DND-41 (cell line): ENCODE measurements around the gene GFOD1.

Experiments used
- ATAC-seq: fragments of 200-7000 bp; cut with Tn5 transposase; 3 replicates; pipeline ENCODE4 v1.9.1; 2021; ENCODE audit warnings: low read depth; ENCODE audit not compliant: insufficient read depth
- DNase-seq: peaks from one replicate; pipeline ENCODE4 v3.0.0-alpha.2; 2020
- H2AFZ ChIP-seq: 2 replicates; pipeline ENCODE4 v1.6.0; 2012; ENCODE audit warnings: low read depth, low read length
- H3K27ac ChIP-seq: 2 replicates; pipeline ENCODE4 v1.5.1; 2012; ENCODE audit warnings: low read length, inconsistent platforms
- H3K27me3 ChIP-seq: fragments of 200-600 bp; sonication (generic); 2 replicates; pipeline ENCODE4 v1.6.0; 2012; ENCODE audit warnings: low read length, mild to moderate bottlenecking, inconsistent platforms; ENCODE audit not compliant: insufficient read depth, poor library complexity
- H3K36me3 ChIP-seq: 2 replicates; pipeline ENCODE4 v1.5.1; 2012; ENCODE audit warnings: low read length, inconsistent platforms; ENCODE audit not compliant: insufficient read depth
- H3K4me1 ChIP-seq: 2 replicates; pipeline ENCODE4 v1.5.1; 2012; ENCODE audit warnings: mild to moderate bottlenecking, low read length; ENCODE audit not compliant: insufficient read depth
- H3K4me2 ChIP-seq: 2 replicates; pipeline ENCODE4 v1.6.0; 2012; ENCODE audit warnings: mild to moderate bottlenecking, moderate library complexity, low read length, inconsistent platforms; ENCODE audit not compliant: insufficient read depth
- H3K4me3 ChIP-seq, 2 experiments: fragments of 200-600 bp in 1 of 2; shearing (Covaris generic) in 1 of 2; 2 replicates each; pipeline ENCODE4 v1.5.1; 2012 to 2016; ENCODE audit warnings: inconsistent platforms in 2 of 2, low read length in 2 of 2, mild to moderate bottlenecking in 2 of 2, low read depth in 1 of 2, moderate library complexity in 1 of 2
- H3K79me2 ChIP-seq: 2 replicates; pipeline ENCODE4 v1.6.0; 2012; ENCODE audit warnings: low read length, inconsistent platforms; ENCODE audit not compliant: insufficient read depth
- H3K9ac ChIP-seq: 2 replicates; pipeline ENCODE4 v1.6.0; 2012; ENCODE audit warnings: low read depth, mild to moderate bottlenecking, inconsistent platforms, low read length, moderate library complexity
- H3K9me3 ChIP-seq: 2 replicates; pipeline ENCODE4 v1.5.1; 2012; ENCODE audit warnings: low read length, moderate library complexity, mild to moderate bottlenecking, inconsistent platforms; ENCODE audit not compliant: insufficient read depth, severe bottlenecking
- H4K20me1 ChIP-seq: 2 replicates; pipeline ENCODE4 v1.6.0; 2012; ENCODE audit warnings: low read length; ENCODE audit not compliant: insufficient read depth
- EZH2 ChIP-seq: IDR thresholded peaks from 3 replicates; pipeline ENCODE4 v1.6.1; 2012; ENCODE audit warnings: borderline replicate concordance, low read depth, mild to moderate bottlenecking, moderate library complexity, low read length, inconsistent platforms; ENCODE audit not compliant: severe bottlenecking
- TF ChIP-seq, protein P1 (sequence below): IDR thresholded peaks from 2 replicates; pipeline ENCODE4 v1.5.1; 2012; ENCODE audit warnings: borderline replicate concordance, low read length, moderate library complexity, mild to moderate bottlenecking; ENCODE audit not compliant: poor library complexity, severe bottlenecking; ENCODE audit errors: extremely low read depth

GFOD1 gene

DNA sequence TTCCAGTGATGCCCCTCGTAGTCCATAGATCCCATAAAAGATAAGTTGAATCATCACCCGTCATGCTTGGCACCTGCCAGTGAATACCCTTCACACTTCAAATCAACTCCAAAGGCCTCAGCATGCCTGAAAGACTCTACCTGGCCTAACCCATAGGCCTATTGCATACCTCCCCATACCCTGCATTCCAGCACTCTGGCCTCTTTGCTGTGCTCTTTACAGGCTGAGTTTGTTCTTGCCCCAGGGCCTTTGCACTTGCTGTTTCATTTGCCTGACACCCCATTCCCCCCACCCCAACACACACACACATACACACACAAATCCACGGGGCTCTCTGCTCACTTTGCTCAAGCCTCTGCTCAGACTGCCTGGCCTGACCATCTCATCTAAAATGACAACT lies 3.0 kb upstream of the GFOD1 start:
- peaks cover 8% of the 10 kb centered on the region for H3K27me3 ChIP-seq
- H3K4me2 ChIP-seq: no peak overlapping the region
- no peaks in the 10 kb centered on the region for H4K20me1 ChIP-seq
- ATAC-seq: no peak
- H3K4me1 ChIP-seq: peaks cover 21% of the 10 kb centered on the region
- H2AFZ ChIP-seq: no peak overlapping the region
- no peak overlapping the region for H3K4me3 ChIP-seq
- no peak overlapping the region for H3K9ac ChIP-seq
- H3K9me3 ChIP-seq: no peaks in the 10 kb centered on the region
- TF ChIP-seq EZH2: no peak
- TF ChIP-seq, protein P1, sequence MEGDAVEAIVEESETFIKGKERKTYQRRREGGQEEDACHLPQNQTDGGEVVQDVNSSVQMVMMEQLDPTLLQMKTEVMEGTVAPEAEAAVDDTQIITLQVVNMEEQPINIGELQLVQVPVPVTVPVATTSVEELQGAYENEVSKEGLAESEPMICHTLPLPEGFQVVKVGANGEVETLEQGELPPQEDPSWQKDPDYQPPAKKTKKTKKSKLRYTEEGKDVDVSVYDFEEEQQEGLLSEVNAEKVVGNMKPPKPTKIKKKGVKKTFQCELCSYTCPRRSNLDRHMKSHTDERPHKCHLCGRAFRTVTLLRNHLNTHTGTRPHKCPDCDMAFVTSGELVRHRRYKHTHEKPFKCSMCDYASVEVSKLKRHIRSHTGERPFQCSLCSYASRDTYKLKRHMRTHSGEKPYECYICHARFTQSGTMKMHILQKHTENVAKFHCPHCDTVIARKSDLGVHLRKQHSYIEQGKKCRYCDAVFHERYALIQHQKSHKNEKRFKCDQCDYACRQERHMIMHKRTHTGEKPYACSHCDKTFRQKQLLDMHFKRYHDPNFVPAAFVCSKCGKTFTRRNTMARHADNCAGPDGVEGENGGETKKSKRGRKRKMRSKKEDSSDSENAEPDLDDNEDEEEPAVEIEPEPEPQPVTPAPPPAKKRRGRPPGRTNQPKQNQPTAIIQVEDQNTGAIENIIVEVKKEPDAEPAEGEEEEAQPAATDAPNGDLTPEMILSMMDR: no peak
- no peaks in the 10 kb centered on the region for H3K36me3 ChIP-seq
- H3K27ac ChIP-seq: no peak overlapping the region
- no peak for DNase-seq
- no peaks in the 10 kb centered on the region for H3K79me2 ChIP-seq

DNA sequence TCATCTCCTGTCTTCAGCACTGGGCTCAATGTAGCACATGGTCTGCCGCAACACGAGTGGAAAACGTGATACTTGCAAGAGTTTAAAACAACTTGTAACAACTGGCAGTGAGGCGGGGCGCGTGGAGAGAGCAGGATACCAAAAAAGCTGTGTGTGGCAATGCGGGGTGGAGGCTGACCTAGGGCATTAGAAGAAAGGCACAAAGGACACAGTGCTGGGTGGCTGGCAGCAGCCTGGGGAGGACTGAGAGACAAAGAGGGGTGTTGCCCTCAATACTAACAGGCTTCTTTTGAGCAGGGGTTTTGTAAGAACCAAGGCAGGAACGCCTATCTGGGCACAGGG lies 1.5 kb upstream of the GFOD1 start:
- Histone ChIP-seq H3K36me3 (no peaks in the 10 kb centered on the region), H3K4me2 (no peak overlapping the region), H3K27ac (no peak overlapping the region), H3K4me1 (peaks cover 36% of the 10 kb centered on the region), H4K20me1 (peaks cover 4% of the 10 kb centered on the region; the same call in 1 of the 2 replicates), H3K4me3 (no peak overlapping the region), H2AFZ (no peak overlapping the region), H3K9me3 (no peaks in the 10 kb centered on the region), H3K79me2 (no peaks in the 10 kb centered on the region), H3K9ac (no peak overlapping the region), H3K27me3 (peaks cover 8% of the 10 kb centered on the region)
- DNase-seq: no peak
- TF ChIP-seq EZH2: no peak
- TF ChIP-seq, protein P1: no peak
- no peak for ATAC-seq

DNA sequence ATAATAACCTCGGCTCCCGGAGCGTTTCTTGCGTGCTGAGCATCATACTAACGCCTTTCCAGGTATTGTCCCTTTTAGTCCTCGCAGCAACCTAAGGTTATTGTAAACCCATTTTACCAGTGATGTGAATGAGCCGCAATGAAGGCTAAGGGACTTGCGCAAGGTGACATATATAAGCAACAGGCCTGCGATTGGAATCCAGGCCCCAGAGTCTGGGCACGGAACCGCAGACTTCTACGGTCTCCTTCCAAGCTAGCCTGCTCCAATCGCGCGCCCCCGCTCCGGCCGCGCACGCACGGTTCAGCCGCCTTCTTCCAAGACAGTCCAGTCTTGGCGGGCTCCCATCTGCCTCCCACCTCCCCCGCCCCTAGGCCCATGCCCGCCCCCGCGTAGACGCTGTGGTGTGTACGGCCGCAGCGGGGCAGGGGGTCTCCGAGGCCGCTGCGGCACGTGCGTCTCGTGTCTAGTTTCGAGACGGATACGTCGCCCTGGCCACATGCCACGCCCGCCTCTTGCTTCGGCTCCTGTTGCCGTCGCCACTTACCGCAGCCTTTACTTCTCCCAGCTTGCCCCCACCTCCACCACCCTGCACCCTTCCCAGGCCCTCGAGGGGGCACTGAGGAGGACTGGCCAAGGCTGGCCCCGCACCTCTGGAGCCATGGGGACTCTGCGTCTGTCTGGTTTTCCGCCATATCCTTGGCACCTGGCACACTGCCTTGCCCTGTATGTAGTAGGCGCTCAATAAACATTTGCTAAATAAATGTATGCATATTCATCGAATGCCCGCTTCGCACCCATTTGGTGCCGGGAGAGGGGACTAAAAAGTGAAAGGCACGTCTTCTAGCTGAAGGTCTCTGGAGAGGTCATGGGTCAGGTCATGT lies 855 bp upstream of the GFOD1 start:
- H3K9ac ChIP-seq: peak overlapping the region; percentile 21
- H3K79me2 ChIP-seq: peaks cover 2% of the 10 kb centered on the region; the same call in 1 of the 2 replicates
- peak overlapping the region in 1 of 2 experiments; percentile 92; a peak in 2 of 4 replicates for H3K4me3 ChIP-seq
- TF ChIP-seq, protein P1: no peak
- no peak for TF ChIP-seq EZH2
- no peak overlapping the region for H3K27ac ChIP-seq
- H3K9me3 ChIP-seq: no peaks in the 10 kb centered on the region
- ATAC-seq (no peak), DNase-seq (no peak)
- H2AFZ ChIP-seq: peak overlapping the region; percentile 84
- peaks cover 8% of the 10 kb centered on the region for H3K27me3 ChIP-seq
- H3K36me3 ChIP-seq: no peaks in the 10 kb centered on the region
- peak overlapping the region; percentile 99 for H3K4me2 ChIP-seq
- H4K20me1 ChIP-seq: peaks cover 9% of the 10 kb centered on the region; the same call in 1 of the 2 replicates
- peaks cover 38% of the 10 kb centered on the region for H3K4me1 ChIP-seq
